ENCODE results near the gene GPR146.

GRCh38 chr7:999941-1000935 lies 44.1 kb upstream of the GPR146 start:
- TF ChIP-seq CTCF (IDR thresholded peaks at IDR 0.05) (no peak), POLR2A (IDR thresholded peaks at IDR 0.05) (no peak)

Measured in lower leg skin (tissue), 3 donors.